HEK293T (cell line): Measurements from ENCODE around the gene STX18.

Experiments used
- BHLHE40 ChIP-seq: fragments of 450-650 bp; IDR thresholded peaks from 2 replicates; pipeline ENCODE4 v1.6.1; 2016; ENCODE audit warnings: mild to moderate bottlenecking, moderate library complexity, borderline replicate concordance
- ELF4 ChIP-seq: fragments of 450-650 bp; IDR thresholded peaks from 2 replicates; pipeline ENCODE4 v1.6.1; 2017; ENCODE audit warnings: antibody characterized with exemption
- FOXA1 ChIP-seq: fragments of 450-650 bp; IDR thresholded peaks from 2 replicates; pipeline ENCODE4 v1.6.1; 2016; ENCODE audit warnings: mild to moderate bottlenecking
- FOXK2 ChIP-seq: fragments of 450-650 bp; IDR thresholded peaks from 2 replicates; pipeline ENCODE4 v1.6.1; 2016; ENCODE audit warnings: mild to moderate bottlenecking
- FOXM1 ChIP-seq: fragments of 450-650 bp; IDR thresholded peaks from 2 replicates; pipeline ENCODE4 v1.6.1; 2017; ENCODE audit warnings: mild to moderate bottlenecking, borderline replicate concordance
- HDGF ChIP-seq: fragments of 450-650 bp; IDR thresholded peaks from 2 replicates; pipeline ENCODE4 v1.6.1; 2017; ENCODE audit warnings: antibody characterized with exemption, borderline replicate concordance
- L3MBTL2 ChIP-seq: fragments of 450-650 bp; conservative IDR thresholded peaks from 2 replicates; pipeline ENCODE4 v1.6.1; 2016; ENCODE audit warnings: mild to moderate bottlenecking
- LEF1 ChIP-seq: fragments of 450-650 bp; IDR thresholded peaks from 2 replicates; pipeline ENCODE4 v1.6.1; 2017; ENCODE audit warnings: mild to moderate bottlenecking, borderline replicate concordance
- NFRKB ChIP-seq: fragments of 450-650 bp; IDR thresholded peaks from 2 replicates; pipeline ENCODE4 v1.6.1; 2016; ENCODE audit warnings: mild to moderate bottlenecking, moderate library complexity
- SP1 ChIP-seq: fragments of 450-650 bp; IDR thresholded peaks from 2 replicates; pipeline ENCODE4 v1.6.1; 2017
- SUZ12 ChIP-seq: fragments of 450-650 bp; IDR thresholded peaks from 2 replicates; pipeline ENCODE4 v1.6.1; 2016; ENCODE audit warnings: mild to moderate bottlenecking
- TARDBP ChIP-seq: fragments of 450-650 bp; IDR thresholded peaks from 2 replicates; pipeline ENCODE4 v1.6.1; 2016
- ZNF384 ChIP-seq: fragments of 450-650 bp; IDR thresholded peaks from 2 replicates; pipeline ENCODE4 v1.6.1; 2016
- TF ChIP-seq, protein P1 (sequence below): fragments of 450-650 bp; IDR thresholded peaks from 2 replicates; pipeline ENCODE4 v1.6.1; 2016

GRCh38 chr4:4460759-4461158 is 81.1 kb downstream of the STX18 start:
- TF ChIP-seq ELF4 (no peak), HDGF (no peak), FOXA1 (no peak), SP1 (no peak), NFRKB (no peak), LEF1 (no peak), FOXK2 (no peak), FOXM1 (no peak), SUZ12 (no peak), ZNF384 (no peak), TARDBP (no peak), BHLHE40 (no peak), L3MBTL2 (no peak)
- TF ChIP-seq, protein P1, sequence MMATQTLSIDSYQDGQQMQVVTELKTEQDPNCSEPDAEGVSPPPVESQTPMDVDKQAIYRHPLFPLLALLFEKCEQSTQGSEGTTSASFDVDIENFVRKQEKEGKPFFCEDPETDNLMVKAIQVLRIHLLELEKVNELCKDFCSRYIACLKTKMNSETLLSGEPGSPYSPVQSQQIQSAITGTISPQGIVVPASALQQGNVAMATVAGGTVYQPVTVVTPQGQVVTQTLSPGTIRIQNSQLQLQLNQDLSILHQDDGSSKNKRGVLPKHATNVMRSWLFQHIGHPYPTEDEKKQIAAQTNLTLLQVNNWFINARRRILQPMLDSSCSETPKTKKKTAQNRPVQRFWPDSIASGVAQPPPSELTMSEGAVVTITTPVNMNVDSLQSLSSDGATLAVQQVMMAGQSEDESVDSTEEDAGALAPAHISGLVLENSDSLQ = no peak
